Activated naive CD4-positive, alpha-beta T cell treated with anti-CD3 and anti-CD28 coated beads, Interleukin-2, amount 50 U/mL, for 24 hours (primary cell): ENCODE data around the gene NPAS3.

Experiments
- H3K27ac Mint-ChIP-seq: one replicate; pipeline ENCODE4 v1.8.0; 2021; ENCODE audit warnings: mild to moderate bottlenecking, mixed read lengths
- H3K27me3 Mint-ChIP-seq: one replicate; pipeline ENCODE4 v1.8.0; 2021; ENCODE audit warnings: mixed read lengths
- H3K36me3 Mint-ChIP-seq: one replicate; pipeline ENCODE4 v1.8.0; 2021; ENCODE audit warnings: mixed read lengths
- H3K4me1 Mint-ChIP-seq: one replicate; pipeline ENCODE4 v1.8.0; 2021; ENCODE audit warnings: mixed read lengths
- H3K4me3 Mint-ChIP-seq: one replicate; pipeline ENCODE4 v1.8.0; 2021; ENCODE audit warnings: mild to moderate bottlenecking, mixed read lengths
- H3K9me3 Mint-ChIP-seq: one replicate; pipeline ENCODE4 v1.8.0; 2021; ENCODE audit warnings: mixed read lengths

The NPAS3 gene

GRCh38 chr14:33781236-33781635, 842.6 kb downstream of the NPAS3 start:
- no peak overlapping the region for H3K27ac Mint-ChIP-seq
- H3K27me3 Mint-ChIP-seq, result peaks cover 1% of the 10 kb centered on the region
- no peak overlapping the region for H3K4me3 Mint-ChIP-seq
- no peaks in the 10 kb centered on the region for H3K4me1 Mint-ChIP-seq
- H3K9me3 Mint-ChIP-seq, result no peaks in the 10 kb centered on the region
- no peaks in the 10 kb centered on the region for H3K36me3 Mint-ChIP-seq

- no peak overlapping the region for H3K27ac Mint-ChIP-seq
- peaks cover 1% of the 10 kb centered on the region for H3K27me3 Mint-ChIP-seq
- no peak overlapping the region for H3K4me3 Mint-ChIP-seq
- H3K9me3 Mint-ChIP-seq, result no peaks in the 10 kb centered on the region
- H3K36me3 Mint-ChIP-seq, result no peaks in the 10 kb centered on the region
- H3K4me1 Mint-ChIP-seq, result no peaks in the 10 kb centered on the region
Measured at GRCh38 chr14:33782923-33783322, 844.2 kb downstream of the NPAS3 start.

- Mint-ChIP-seq H3K9me3 (no peaks in the 10 kb centered on the region), H3K4me3 (no peak overlapping the region), H3K36me3 (no peaks in the 10 kb centered on the region), H3K4me1 (peaks cover 3% of the 10 kb centered on the region), H3K27me3 (peaks cover 5% of the 10 kb centered on the region), H3K27ac (no peak overlapping the region)
Measured at GRCh38 chr14:33786091-33786825, 847.6 kb downstream of the NPAS3 start.

- H3K36me3 Mint-ChIP-seq, result no peaks in the 10 kb centered on the region
- H3K27me3 Mint-ChIP-seq, result peaks cover 18% of the 10 kb centered on the region
- no peak overlapping the region for H3K27ac Mint-ChIP-seq
- H3K4me3 Mint-ChIP-seq, result no peak overlapping the region
- H3K4me1 Mint-ChIP-seq, result peaks cover 18% of the 10 kb centered on the region
- no peaks in the 10 kb centered on the region for H3K9me3 Mint-ChIP-seq
Measured at GRCh38 chr14:33788161-33788560, 849.5 kb downstream of the NPAS3 start.

GRCh38 chr14:33790996-33791395, 852.3 kb downstream of the NPAS3 start:
- H3K27ac Mint-ChIP-seq, result no peak overlapping the region
- H3K9me3 Mint-ChIP-seq, result no peaks in the 10 kb centered on the region
- H3K4me1 Mint-ChIP-seq, result peaks cover 18% of the 10 kb centered on the region
- H3K4me3 Mint-ChIP-seq, result no peak overlapping the region
- no peaks in the 10 kb centered on the region for H3K36me3 Mint-ChIP-seq
- peaks cover 26% of the 10 kb centered on the region for H3K27me3 Mint-ChIP-seq

GRCh38 chr14:33792009-33792719, 853.5 kb downstream of the NPAS3 start:
- H3K27ac Mint-ChIP-seq, result no peak overlapping the region
- no peaks in the 10 kb centered on the region for H3K9me3 Mint-ChIP-seq
- no peaks in the 10 kb centered on the region for H3K36me3 Mint-ChIP-seq
- H3K4me1 Mint-ChIP-seq, result peaks cover 18% of the 10 kb centered on the region
- peaks cover 26% of the 10 kb centered on the region for H3K27me3 Mint-ChIP-seq
- peak overlapping the region; percentile 73 for H3K4me3 Mint-ChIP-seq

GRCh38 chr14:33792720-33793368, 854.2 kb downstream of the NPAS3 start:
- no peaks in the 10 kb centered on the region for H3K36me3 Mint-ChIP-seq
- H3K9me3 Mint-ChIP-seq, result no peaks in the 10 kb centered on the region
- H3K4me1 Mint-ChIP-seq, result peaks cover 18% of the 10 kb centered on the region
- no peak overlapping the region for H3K27ac Mint-ChIP-seq
- peaks cover 26% of the 10 kb centered on the region for H3K27me3 Mint-ChIP-seq
- peak overlapping the region; percentile 73 for H3K4me3 Mint-ChIP-seq

GRCh38 chr14:33793398-33794110, 854.9 kb downstream of the NPAS3 start:
- Mint-ChIP-seq H3K36me3 (no peaks in the 10 kb centered on the region), H3K27ac (no peak overlapping the region), H3K9me3 (no peaks in the 10 kb centered on the region), H3K27me3 (peaks cover 28% of the 10 kb centered on the region), H3K4me1 (peaks cover 18% of the 10 kb centered on the region), H3K4me3 (no peak overlapping the region)

- H3K27ac Mint-ChIP-seq, result no peak overlapping the region
- H3K27me3 Mint-ChIP-seq, result peaks cover 32% of the 10 kb centered on the region
- peaks cover 18% of the 10 kb centered on the region for H3K4me1 Mint-ChIP-seq
- H3K9me3 Mint-ChIP-seq, result no peaks in the 10 kb centered on the region
- H3K36me3 Mint-ChIP-seq, result no peaks in the 10 kb centered on the region
- H3K4me3 Mint-ChIP-seq, result no peak overlapping the region
Measured at GRCh38 chr14:33794791-33795305, 856.2 kb downstream of the NPAS3 start.

- no peak overlapping the region for H3K4me3 Mint-ChIP-seq
- H3K36me3 Mint-ChIP-seq, result peaks cover 3% of the 10 kb centered on the region
- peaks cover 19% of the 10 kb centered on the region for H3K4me1 Mint-ChIP-seq
- no peak overlapping the region for H3K27ac Mint-ChIP-seq
- no peaks in the 10 kb centered on the region for H3K9me3 Mint-ChIP-seq
- H3K27me3 Mint-ChIP-seq, result peaks cover 33% of the 10 kb centered on the region
Measured at GRCh38 chr14:33796356-33796755, 857.7 kb downstream of the NPAS3 start.

- H3K27me3 Mint-ChIP-seq, result peaks cover 20% of the 10 kb centered on the region
- no peaks in the 10 kb centered on the region for H3K9me3 Mint-ChIP-seq
- peaks cover 3% of the 10 kb centered on the region for H3K36me3 Mint-ChIP-seq
- no peak overlapping the region for H3K27ac Mint-ChIP-seq
- no peak overlapping the region for H3K4me3 Mint-ChIP-seq
- H3K4me1 Mint-ChIP-seq, result peaks cover 6% of the 10 kb centered on the region
Measured at GRCh38 chr14:33799705-33800570, 861.3 kb downstream of the NPAS3 start.

- peaks cover 6% of the 10 kb centered on the region for H3K4me1 Mint-ChIP-seq
- peaks cover 20% of the 10 kb centered on the region for H3K27me3 Mint-ChIP-seq
- H3K36me3 Mint-ChIP-seq, result peaks cover 3% of the 10 kb centered on the region
- H3K27ac Mint-ChIP-seq, result no peak overlapping the region
- H3K4me3 Mint-ChIP-seq, result no peak overlapping the region
- H3K9me3 Mint-ChIP-seq, result no peaks in the 10 kb centered on the region
Measured at GRCh38 chr14:33800735-33801163, 862.1 kb downstream of the NPAS3 start.

- no peak overlapping the region for H3K4me3 Mint-ChIP-seq
- no peaks in the 10 kb centered on the region for H3K9me3 Mint-ChIP-seq
- peaks cover 20% of the 10 kb centered on the region for H3K27me3 Mint-ChIP-seq
- no peak overlapping the region for H3K27ac Mint-ChIP-seq
- peaks cover 3% of the 10 kb centered on the region for H3K36me3 Mint-ChIP-seq
- H3K4me1 Mint-ChIP-seq, result peaks cover 6% of the 10 kb centered on the region
Measured at GRCh38 chr14:33802737-33803136, 864.1 kb downstream of the NPAS3 start.

- H3K27me3 Mint-ChIP-seq, result peaks cover 14% of the 10 kb centered on the region
- H3K27ac Mint-ChIP-seq, result no peak overlapping the region
- H3K4me3 Mint-ChIP-seq, result no peak overlapping the region
- H3K36me3 Mint-ChIP-seq, result peaks cover 3% of the 10 kb centered on the region
- no peaks in the 10 kb centered on the region for H3K9me3 Mint-ChIP-seq
- H3K4me1 Mint-ChIP-seq, result peaks cover 6% of the 10 kb centered on the region
Measured at GRCh38 chr14:33805593-33805992, 866.9 kb downstream of the NPAS3 start.
